A549 (cell line): ENCODE measurements around the gene GRAMD2A. TPM values are rescaled to one million over a fixed set of nuclear protein-coding genes. Genes with fewer than 3 reads are reported as not detected.

Experiments
- ATAC-seq, 2 experiments: fragments of 200-7000 bp in 1 of 2; fragments of >200 bp in 1 of 2; cut with Nextera tagmentation in 1 of 2; cut with Tn5 transposase in 1 of 2; 3 replicates each; pipeline versions ENCODE4 v1.8.0 to v1.9.1; 2018 to 2020; ENCODE audit warnings: mild to moderate bottlenecking in 1 of 2, moderate library complexity in 1 of 2
- CTCF ChIA-PET: fragments of 300-600 bp; sonication (Branson Sonifier 250); formaldehyde crosslinking; extraction: SDS; loops from one replicate; lab custom pipeline; 2021; ENCODE audit warnings: antibody characterized with exemption, inconsistent platforms; lab: Yijun Ruan, JAX
- POLR2A ChIA-PET: fragments of 350-600 bp; formaldehyde crosslinking; extraction: SDS; loops from one replicate; lab custom pipeline; 2021; ENCODE audit warnings: antibody characterized with exemption, inconsistent platforms; lab: Yijun Ruan, JAX
- DNase-seq, 2 experiments: peaks; one replicate each; pipeline versions ENCODE4 v3.0.0 to v3.0.0-alpha.2; 2011 to 2016; ENCODE audit warnings: low read depth in 1 of 2, low spot score in 1 of 2
- FAIRE-seq: peaks from 2 replicates; lab custom pipeline; 2011; peaks lifted over from hg19 to GRCh38; lab: Jason Lieb, UNC
- H3K27ac ChIP-seq, 2 experiments: fragments of >200 bp; sonication (Bioruptor Twin); formaldehyde crosslinking; 3 replicates each; pipeline ENCODE4 v1.5.1; 2016 to 2017
- H3K4me1 ChIP-seq: fragments of >200 bp; sonication (Bioruptor Twin); formaldehyde crosslinking; 3 replicates; pipeline ENCODE4 v1.6.1; 2016
- H3K4me2 ChIP-seq: fragments of >200 bp; sonication (Bioruptor Twin); formaldehyde crosslinking; 3 replicates; pipeline ENCODE4 v1.6.1; 2016
- H3K4me3 ChIP-seq: fragments of >200 bp; sonication (Bioruptor Twin); formaldehyde crosslinking; 3 replicates; pipeline ENCODE4 v1.5.1; 2016
- H3K9me3 ChIP-seq: fragments of >200 bp; sonication (Bioruptor Twin); formaldehyde crosslinking; 3 replicates; pipeline ENCODE4 v1.6.1; 2016
- BHLHE40 ChIP-seq: IDR thresholded peaks from 2 replicates; pipeline ENCODE4 v1.6.1; 2012; ENCODE audit warnings: low read depth, low read length, inconsistent platforms
- CBX8 ChIP-seq: fragments of 200-600 bp; sonication (generic); IDR thresholded peaks from 2 replicates; pipeline ENCODE4 v1.6.1; 2016
- CHD2 ChIP-seq: fragments of 150-350 bp; IDR thresholded peaks from 2 replicates; pipeline ENCODE4 v1.6.1; 2014; ENCODE audit warnings: low read length; ENCODE audit not compliant: partially characterized antibody
- EHMT2 ChIP-seq: fragments of 200-600 bp; sonication (generic); IDR thresholded peaks from 2 replicates; pipeline ENCODE4 v1.6.1; 2016; ENCODE audit warnings: antibody characterized with exemption, low read depth, mild to moderate bottlenecking, moderate library complexity
- ELK1 ChIP-seq: fragments of 150-350 bp; IDR thresholded peaks from 2 replicates; pipeline ENCODE4 v1.6.1; 2014; ENCODE audit warnings: low read depth, mild to moderate bottlenecking, low read length
- HEYL ChIP-seq: fragments of 250-450 bp; sonication (Bioruptor Pico); IDR thresholded peaks from 2 replicates; pipeline ENCODE4 v1.8.0; 2021; ENCODE audit warnings: mild to moderate bottlenecking, moderate library complexity
- JUN ChIP-seq, 2 experiments: fragments of >200 bp; sonication (Bioruptor Twin); formaldehyde crosslinking; IDR thresholded peaks; 2 replicates in 1 of 2; 3 replicates in 1 of 2; pipeline ENCODE4 v1.6.1; 2016 to 2017
- NFE2L2 ChIP-seq: fragments of 150-350 bp; conservative IDR thresholded peaks from 2 replicates; pipeline ENCODE4 v1.6.1; 2014; ENCODE audit warnings: low read length
- PHF8 ChIP-seq: fragments of 200-600 bp; sonication (generic); IDR thresholded peaks from 2 replicates; pipeline ENCODE4 v1.6.1; 2016; ENCODE audit warnings: low read depth, mild to moderate bottlenecking, antibody characterized with exemption, moderate library complexity, borderline replicate concordance
- POLR2AphosphoS2 ChIP-seq: conservative IDR thresholded peaks from 2 replicates; pipeline ENCODE4 v1.6.1; 2012; ENCODE audit warnings: low read length, improper control_type of control experiment, inconsistent platforms
- TFCP2L1 ChIP-seq: fragments of 250-450 bp; sonication (Bioruptor Pico); IDR thresholded peaks from 2 replicates; pipeline ENCODE4 v1.5.0; 2021; ENCODE audit warnings: mild to moderate bottlenecking
- TP53 ChIP-seq: fragments of 250-450 bp; sonication (Bioruptor Pico); IDR thresholded peaks from 2 replicates; pipeline ENCODE4 v1.5.0; 2021; ENCODE audit warnings: mild to moderate bottlenecking, moderate library complexity
- WGBS: methylation state at CpG from one replicate; pipeline ENCODE4 v1.1.6; 2017; ENCODE audit errors: missing lambda C conversion rate; 5-methylcytosine and 5-hydroxymethylcytosine counted together
- polyA plus RNA-seq, 4 experiments: library from polyadenylated mRNA; depleted of rRNA in 3 of 4; stranded (reverse); fragments of >200 nt; fragmentation: RNase III in 1 of 4; extraction: RNeasy Plus Mini Kit Qiagen cat#74134 plus additional on column Dnase treatment in 1 of 4; gene quantifications; 2 replicates in 3 of 4; 3 replicates in 1 of 4; pipeline ENCODE4 v1.2.3, GENCODE V29; 2011 to 2017
- TF ChIP-seq, protein P1 (sequence below): fragments of 250-450 bp; sonication (Bioruptor Pico); IDR thresholded peaks from 2 replicates; pipeline ENCODE4 v1.5.0; 2021; ENCODE audit warnings: mild to moderate bottlenecking, moderate library complexity, borderline replicate concordance
- TF ChIP-seq, protein P2 (sequence below): IDR thresholded peaks from 2 replicates; pipeline ENCODE4 v1.6.1; 2012
- TF ChIP-seq, protein P3 (sequence below): fragments of >200 bp; sonication (Bioruptor Twin); formaldehyde crosslinking; IDR thresholded peaks from 3 replicates; pipeline ENCODE4 v1.5.1; 2016

The GRAMD2A gene
- polyA plus RNA-seq, 2 of the 4 experiments (the other 2 are of a cell fraction), result 0.41 TPM; not detected in 1

GRCh38 chr15:72207558-72208085 lies 10.0 kb upstream of the GRAMD2A start:
- Histone ChIP-seq H3K4me2 (no peak overlapping the region), H3K9me3 (no peaks in the 10 kb centered on the region), H3K27ac (no peak overlapping the region), H3K4me1 (peaks cover 55% of the 10 kb centered on the region), H3K4me3 (no peak overlapping the region)
- ChIA-PET POLR2A (interaction anchor here (1.9 kb wide), 1 partner anchor 19 kb away, joined by 11 read pairs; no protein-coding TSS in a partner anchor), CTCF (interaction anchor here (0.7 to 31.0 kb wide), 7 partner anchors 8 to 80 kb away, joined by 3 to 644 read pairs (median 5); partner anchors contain the start of gene PKM)
- TF ChIP-seq JUN (IDR thresholded peaks at IDR 0.05) (peak in 1 of 2 experiments; percentile 28; a peak in 1 of 5 replicates), CBX8 (no peak)
- ATAC-seq (no peak), DNase-seq (no peak), FAIRE-seq (no peak)

DNA sequence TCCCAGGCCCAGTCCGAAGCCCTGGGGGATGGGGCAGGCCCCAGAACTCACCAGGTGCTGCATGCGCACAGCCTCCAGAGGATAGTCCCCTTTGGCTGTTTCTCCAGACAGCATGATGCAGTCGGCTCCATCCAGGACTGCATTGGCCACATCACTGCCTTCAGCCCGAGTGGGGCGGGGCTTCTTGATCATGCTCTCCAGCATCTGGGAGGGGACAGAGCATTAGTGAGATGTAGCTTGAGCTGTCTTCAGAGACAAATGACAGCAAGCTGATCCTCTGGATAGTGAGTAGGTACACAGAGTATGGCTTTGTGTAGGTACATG lies 9.1 kb upstream of the GRAMD2A start:
- CTCF ChIA-PET, result interaction anchor here (0.7 to 31.0 kb wide), 6 partner anchors 7 to 81 kb away, joined by 3 to 644 read pairs (median 8); partner anchors contain the start of gene PKM
- TF ChIP-seq POLR2AphosphoS2, result no peak
- TF ChIP-seq JUN (IDR thresholded peaks at IDR 0.05), result 0 out of 5 replicates have a peak, but pooled peaks of 1 of the 2 experiments have one; percentile 42
- TF ChIP-seq, protein P1, sequence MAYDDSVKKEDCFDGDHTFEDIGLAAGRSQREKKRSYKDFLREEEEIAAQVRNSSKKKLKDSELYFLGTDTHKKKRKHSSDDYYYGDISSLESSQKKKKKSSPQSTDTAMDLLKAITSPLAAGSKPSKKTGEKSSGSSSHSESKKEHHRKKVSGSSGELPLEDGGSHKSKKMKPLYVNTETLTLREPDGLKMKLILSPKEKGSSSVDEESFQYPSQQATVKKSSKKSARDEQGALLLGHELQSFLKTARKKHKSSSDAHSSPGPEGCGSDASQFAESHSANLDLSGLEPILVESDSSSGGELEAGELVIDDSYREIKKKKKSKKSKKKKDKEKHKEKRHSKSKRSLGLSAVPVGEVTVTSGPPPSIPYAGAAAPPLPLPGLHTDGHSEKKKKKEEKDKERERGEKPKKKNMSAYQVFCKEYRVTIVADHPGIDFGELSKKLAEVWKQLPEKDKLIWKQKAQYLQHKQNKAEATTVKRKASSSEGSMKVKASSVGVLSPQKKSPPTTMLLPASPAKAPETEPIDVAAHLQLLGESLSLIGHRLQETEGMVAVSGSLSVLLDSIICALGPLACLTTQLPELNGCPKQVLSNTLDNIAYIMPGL (CRISPR knock-in tag), result no peak
- TF ChIP-seq TP53 (CRISPR knock-in tag), result no peak
- DNase-seq, result no peak
- Histone ChIP-seq H3K9me3 (no peaks in the 10 kb centered on the region), H3K4me2 (no peak overlapping the region), H3K27ac (no peak overlapping the region), H3K4me1 (peaks cover 64% of the 10 kb centered on the region), H3K4me3 (no peak overlapping the region)
- POLR2A ChIA-PET, result interaction anchor here (1.0 to 1.9 kb wide), 2 partner anchors 9 to 20 kb away, joined by 3 to 11 read pairs; no protein-coding TSS in a partner anchor
- peak in 1 of 2 experiments; percentile 34; a peak in 3 of 6 replicates for ATAC-seq
- 75% methylated on average over 5 of the region's 5 CpGs for WGBS
- FAIRE-seq, result no peak

DNA sequence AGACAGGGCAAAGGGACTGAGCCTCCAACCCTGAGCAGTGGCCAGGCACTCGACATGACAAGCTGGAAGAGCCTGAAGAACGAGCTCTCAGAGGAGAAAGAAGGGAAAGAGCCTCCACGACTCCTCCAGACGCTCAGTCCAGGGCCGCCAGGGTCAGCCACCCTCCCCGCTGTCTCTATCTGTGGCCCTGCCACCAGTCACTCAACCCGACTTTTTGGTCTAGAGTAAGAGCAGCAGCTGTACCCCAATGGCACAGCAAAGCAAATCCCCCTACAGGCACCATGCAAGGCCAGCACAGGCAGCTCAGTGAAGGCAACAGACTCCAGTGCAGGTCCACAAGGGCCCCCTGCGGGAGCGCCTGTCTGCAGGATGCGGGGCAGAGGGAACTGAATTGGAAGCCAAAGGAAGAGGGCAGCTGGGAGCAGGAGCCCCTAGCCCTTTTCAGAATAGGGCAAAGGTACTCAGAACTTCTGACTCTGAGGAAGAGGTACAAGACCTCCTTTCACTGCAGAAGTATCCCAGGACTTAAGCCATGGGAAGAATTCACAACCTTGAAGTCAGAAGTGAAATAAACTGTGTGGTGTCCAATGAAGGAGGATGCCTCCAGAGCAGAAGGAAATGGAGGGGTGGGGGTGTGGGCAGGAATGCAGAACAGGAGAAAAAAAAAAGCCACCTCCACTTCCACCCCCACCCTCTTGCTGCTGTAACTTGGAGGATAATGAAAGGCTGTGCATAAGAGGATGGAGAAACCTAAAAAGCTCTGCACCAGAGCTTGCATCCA lies 8.5 kb upstream of the GRAMD2A start:
- CTCF ChIA-PET, result interaction anchor here (1.0 to 31.0 kb wide), 5 partner anchors 6 to 81 kb away, joined by 3 to 644 read pairs (median 12); partner anchors contain the start of gene PKM
- H3K4me1 ChIP-seq, result peaks cover 70% of the 10 kb centered on the region

GRCh38 chr15:72205273-72205672 lies 7.7 kb upstream of the GRAMD2A start:
- H3K4me1 ChIP-seq, result peaks cover 77% of the 10 kb centered on the region
- TF ChIP-seq NFE2L2, result no peak
- TF ChIP-seq TP53 (CRISPR knock-in tag), result no peak
- TF ChIP-seq TFCP2L1 (CRISPR knock-in tag), result no peak
- no peak for TF ChIP-seq CHD2
- no peak for TF ChIP-seq HEYL (CRISPR knock-in tag)
- TF ChIP-seq CBX8, result no peak
- no peak for TF ChIP-seq PHF8
- TF ChIP-seq, protein P2, sequence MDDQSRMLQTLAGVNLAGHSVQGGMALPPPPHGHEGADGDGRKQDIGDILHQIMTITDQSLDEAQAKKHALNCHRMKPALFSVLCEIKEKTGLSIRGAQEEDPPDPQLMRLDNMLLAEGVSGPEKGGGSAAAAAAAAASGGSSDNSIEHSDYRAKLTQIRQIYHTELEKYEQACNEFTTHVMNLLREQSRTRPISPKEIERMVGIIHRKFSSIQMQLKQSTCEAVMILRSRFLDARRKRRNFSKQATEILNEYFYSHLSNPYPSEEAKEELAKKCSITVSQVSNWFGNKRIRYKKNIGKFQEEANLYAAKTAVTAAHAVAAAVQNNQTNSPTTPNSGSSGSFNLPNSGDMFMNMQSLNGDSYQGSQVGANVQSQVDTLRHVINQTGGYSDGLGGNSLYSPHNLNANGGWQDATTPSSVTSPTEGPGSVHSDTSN, result no peak
- no peak for TF ChIP-seq ELK1
- no peak for TF ChIP-seq BHLHE40
- TF ChIP-seq, protein P3, sequence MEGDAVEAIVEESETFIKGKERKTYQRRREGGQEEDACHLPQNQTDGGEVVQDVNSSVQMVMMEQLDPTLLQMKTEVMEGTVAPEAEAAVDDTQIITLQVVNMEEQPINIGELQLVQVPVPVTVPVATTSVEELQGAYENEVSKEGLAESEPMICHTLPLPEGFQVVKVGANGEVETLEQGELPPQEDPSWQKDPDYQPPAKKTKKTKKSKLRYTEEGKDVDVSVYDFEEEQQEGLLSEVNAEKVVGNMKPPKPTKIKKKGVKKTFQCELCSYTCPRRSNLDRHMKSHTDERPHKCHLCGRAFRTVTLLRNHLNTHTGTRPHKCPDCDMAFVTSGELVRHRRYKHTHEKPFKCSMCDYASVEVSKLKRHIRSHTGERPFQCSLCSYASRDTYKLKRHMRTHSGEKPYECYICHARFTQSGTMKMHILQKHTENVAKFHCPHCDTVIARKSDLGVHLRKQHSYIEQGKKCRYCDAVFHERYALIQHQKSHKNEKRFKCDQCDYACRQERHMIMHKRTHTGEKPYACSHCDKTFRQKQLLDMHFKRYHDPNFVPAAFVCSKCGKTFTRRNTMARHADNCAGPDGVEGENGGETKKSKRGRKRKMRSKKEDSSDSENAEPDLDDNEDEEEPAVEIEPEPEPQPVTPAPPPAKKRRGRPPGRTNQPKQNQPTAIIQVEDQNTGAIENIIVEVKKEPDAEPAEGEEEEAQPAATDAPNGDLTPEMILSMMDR, result no peak
- no peak for TF ChIP-seq EHMT2
- H3K4me3 ChIP-seq, result no peak overlapping the region
- no peak overlapping the region for H3K4me2 ChIP-seq
- H3K9me3 ChIP-seq, result no peaks in the 10 kb centered on the region
- no peak for ATAC-seq
- DNase-seq, result no peak
- H3K27ac ChIP-seq, result no peak overlapping the region
- WGBS, result 88% methylated on average over 2 of the region's 2 CpGs
- POLR2A ChIA-PET, result interaction anchor here (0.9 to 1.3 kb wide), 2 partner anchors 21 to 26 kb away, joined by 3 to 4 read pairs; partner anchors contain the start of gene PKM
- no peak for FAIRE-seq
- CTCF ChIA-PET, result interaction anchor here (1.2 to 31.0 kb wide), 3 partner anchors 23 to 82 kb away, joined by 3 to 644 read pairs (median 12); partner anchors contain the start of gene PKM

More for the DNA sequence above, 8.5 kb upstream of the GRAMD2A start:
- FAIRE-seq, result no peak
- no peaks in the 10 kb centered on the region for H3K9me3 ChIP-seq
- no peak overlapping the region for H3K4me3 ChIP-seq
- no peak for DNase-seq
- WGBS, result 86% methylated on average over 10 of the region's 10 CpGs
- TF ChIP-seq TP53 (CRISPR knock-in tag) (no peak), POLR2AphosphoS2 (0 out of 2 replicates have a peak, but pooled peaks have one; percentile 32)
- no peak; a peak in 1 of 6 replicates for ATAC-seq
- POLR2A ChIA-PET, result interaction anchor here (0.6 to 1.9 kb wide), 5 partner anchors 10 to 28 kb away, joined by 3 to 11 read pairs (median 3); partner anchors contain the start of gene PKM
- no peak overlapping the region for H3K4me2 ChIP-seq
- peak overlapping the region in 1 of 2 experiments; percentile 10; a peak in 1 of 6 replicates for H3K27ac ChIP-seq
